Activated gamma-delta T cell (primary cell): ENCODE data around the gene MAGEB3.
"Not testable (repeated sequence)": the region's sequence is repeated elsewhere in the genome, so short reads cannot be mapped to it uniquely, and the experiment has no call there.

ENCODE experiments used
- DNase-seq: peaks from one replicate; lab custom pipeline; 2025; lab: John Stamatoyannopoulos, UW
- total RNA-seq, 2 donors: gene quantifications; one replicate each; lab custom pipeline; 2026; lab: John Stamatoyannopoulos, UW

MAGEB3 gene
- total RNA-seq, result 0 reads per million in 2 donors

- no peak for DNase-seq
Observed at GRCh38 chrX:30230395-30230794, at the start of gene MAGEB3. MAGEB3 (plus strand) TSS chrX:30230657; CDS start chrX:30235925, 5,268 bp downstream.

GRCh38 chrX:30181353-30181752 lies 49.1 kb upstream of the MAGEB3 start:
- no peak for DNase-seq

GRCh38 chrX:30183554-30183953 lies 46.9 kb upstream of the MAGEB3 start:
- DNase-seq, result no peak

GRCh38 chrX:30190426-30190825 lies 40.0 kb upstream of the MAGEB3 start:
- DNase-seq, result no peak

GRCh38 chrX:30193910-30194309 lies 36.5 kb upstream of the MAGEB3 start:
- not testable (repeated sequence) for DNase-seq

- DNase-seq, result no peak
Observed at GRCh38 chrX:30196322-30196721, 34.1 kb upstream of the MAGEB3 start.

- no peak for DNase-seq
Observed at GRCh38 chrX:30212172-30212571, 18.3 kb upstream of the MAGEB3 start.

- no peak for DNase-seq
Observed at GRCh38 chrX:30215357-30215843, 15.1 kb upstream of the MAGEB3 start, which contains the start of gene MAGEB2. MAGEB2 (plus strand) TSS chrX:30215563; CDS start chrX:30218581, 3,018 bp downstream.

GRCh38 chrX:30217465-30217864 lies 13.0 kb upstream of the MAGEB3 start:
- no peak for DNase-seq

- DNase-seq, result no peak
Observed at GRCh38 chrX:30219372-30219771, 11.1 kb upstream of the MAGEB3 start.

- no peak for DNase-seq
Observed at GRCh38 chrX:30220661-30221060, 9.8 kb upstream of the MAGEB3 start.

GRCh38 chrX:30224536-30224935 lies 5.9 kb upstream of the MAGEB3 start:
- DNase-seq, result no peak

GRCh38 chrX:30228526-30228925 lies 1.9 kb upstream of the MAGEB3 start:
- no peak for DNase-seq

GRCh38 chrX:30241724-30242415 lies 11.4 kb downstream of the MAGEB3 start, which contains the start of gene MAGEB4:
MAGEB4 (plus strand) TSS chrX:30242000; CDS start chrX:30242136, 136 bp downstream.
- no peak for DNase-seq

GRCh38 chrX:30246769-30247489 lies 16.5 kb downstream of the MAGEB3 start, which contains the start of gene MAGEB1:
MAGEB1 (plus strand) TSS chrX:30247146; CDS start chrX:30250494, 3,348 bp downstream.
- DNase-seq, result no peak

GRCh38 chrX:30248854-30249253 lies 18.4 kb downstream of the MAGEB3 start:
- DNase-seq, result no peak

- DNase-seq, result no peak
Observed at GRCh38 chrX:30253257-30253656, 22.8 kb downstream of the MAGEB3 start.

- no peak for DNase-seq
Observed at GRCh38 chrX:30259927-30260326, 29.5 kb downstream of the MAGEB3 start.

- DNase-seq, result no peak
Observed at GRCh38 chrX:30261012-30261411, 30.6 kb downstream of the MAGEB3 start.

GRCh38 chrX:30262763-30263162 lies 32.3 kb downstream of the MAGEB3 start:
- no peak for DNase-seq

GRCh38 chrX:30270639-30271038 lies 40.2 kb downstream of the MAGEB3 start:
- DNase-seq, result no peak

GRCh38 chrX:30275498-30275897 lies 45.0 kb downstream of the MAGEB3 start:
- DNase-seq, result no peak

GRCh38 chrX:30278365-30278764 lies 47.9 kb downstream of the MAGEB3 start:
- DNase-seq, result no peak
